ENCODE results near the gene PATJ. TPM values are rescaled to one million over a fixed set of nuclear protein-coding genes. Genes with fewer than 3 reads are reported as not detected.
"Not testable (repeated sequence)": the region's sequence is repeated elsewhere in the genome, so short reads cannot be mapped to it uniquely, and the experiment has no call there.

The PATJ gene
- total and polyA plus RNA-seq, 3 donors from 2014 or later = 12.9 to 44.5 (median 21.6) TPM

DNA sequence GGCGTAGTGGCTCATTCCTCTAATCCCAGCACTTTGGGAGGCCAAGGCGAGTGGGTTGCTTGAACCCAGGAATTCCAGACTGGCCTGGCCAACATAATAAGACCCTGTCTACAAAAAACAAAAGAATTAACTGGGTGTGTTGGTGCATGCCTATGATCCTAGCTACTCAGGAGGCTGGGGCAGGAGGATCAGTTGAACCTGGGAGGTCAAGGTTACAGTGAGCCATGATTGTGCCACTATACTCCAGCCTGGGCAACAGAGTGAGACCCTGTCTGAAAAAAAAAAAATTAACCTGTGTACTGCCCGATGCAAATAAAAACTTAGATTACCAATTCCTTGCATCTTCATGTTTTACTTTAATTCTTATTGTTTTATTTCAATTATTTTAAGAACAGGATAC lies 193.2 kb downstream of the PATJ start:
- Histone ChIP-seq H3K9me3 (no peaks in the 10 kb centered on the region), H3K36me3 (ENCODE audit: low read depth, missing control alignments) (no peaks in the 10 kb centered on the region), H3K4me3 (no peak overlapping the region), H3K27me3 (no peaks in the 10 kb centered on the region), H3K4me1 (no peaks in the 10 kb centered on the region), H3K27ac (no peak overlapping the region)
- intact Hi-C loops (cut with DNase I; ENCODE audit: low total_unique reads) = no loop called here
- 96% methylated on average over 3 of the region's 3 CpGs for WGBS, 2 donors
- TF ChIP-seq POLR2A (IDR thresholded peaks at IDR 0.05) = no peak
- TF ChIP-seq, protein P1, sequence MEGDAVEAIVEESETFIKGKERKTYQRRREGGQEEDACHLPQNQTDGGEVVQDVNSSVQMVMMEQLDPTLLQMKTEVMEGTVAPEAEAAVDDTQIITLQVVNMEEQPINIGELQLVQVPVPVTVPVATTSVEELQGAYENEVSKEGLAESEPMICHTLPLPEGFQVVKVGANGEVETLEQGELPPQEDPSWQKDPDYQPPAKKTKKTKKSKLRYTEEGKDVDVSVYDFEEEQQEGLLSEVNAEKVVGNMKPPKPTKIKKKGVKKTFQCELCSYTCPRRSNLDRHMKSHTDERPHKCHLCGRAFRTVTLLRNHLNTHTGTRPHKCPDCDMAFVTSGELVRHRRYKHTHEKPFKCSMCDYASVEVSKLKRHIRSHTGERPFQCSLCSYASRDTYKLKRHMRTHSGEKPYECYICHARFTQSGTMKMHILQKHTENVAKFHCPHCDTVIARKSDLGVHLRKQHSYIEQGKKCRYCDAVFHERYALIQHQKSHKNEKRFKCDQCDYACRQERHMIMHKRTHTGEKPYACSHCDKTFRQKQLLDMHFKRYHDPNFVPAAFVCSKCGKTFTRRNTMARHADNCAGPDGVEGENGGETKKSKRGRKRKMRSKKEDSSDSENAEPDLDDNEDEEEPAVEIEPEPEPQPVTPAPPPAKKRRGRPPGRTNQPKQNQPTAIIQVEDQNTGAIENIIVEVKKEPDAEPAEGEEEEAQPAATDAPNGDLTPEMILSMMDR (IDR thresholded peaks at IDR 0.05) = no peak
- DNase-seq = no peak

DNA sequence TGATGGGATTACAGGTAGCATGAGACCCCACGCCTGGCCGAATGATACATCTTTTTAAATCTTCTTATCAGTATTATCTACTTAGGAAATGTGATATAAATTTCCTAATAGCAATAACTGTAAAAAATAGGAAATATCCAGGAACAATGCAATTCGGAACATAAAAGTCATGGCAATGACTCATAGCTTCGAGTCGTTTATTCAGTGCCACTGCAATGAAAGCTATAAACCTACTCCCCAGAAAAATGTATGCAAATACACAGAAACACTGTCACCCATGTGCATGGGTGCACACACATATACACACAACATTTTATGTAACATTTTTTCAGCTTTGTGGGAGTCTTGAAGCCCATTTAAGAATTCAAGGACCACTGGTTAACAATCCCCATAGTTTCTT lies 194.6 kb downstream of the PATJ start:
- DNase-seq = no peak
- intact Hi-C loops (cut with DNase I; ENCODE audit: low total_unique reads) = no loop called here
- Histone ChIP-seq H3K36me3 (ENCODE audit: low read depth, missing control alignments) (no peaks in the 10 kb centered on the region), H3K9me3 (no peaks in the 10 kb centered on the region), H3K27me3 (no peaks in the 10 kb centered on the region), H3K4me1 (no peaks in the 10 kb centered on the region), H3K27ac (no peak overlapping the region), H3K4me3 (no peak overlapping the region)
- TF ChIP-seq POLR2A (IDR thresholded peaks at IDR 0.05) = no peak
- TF ChIP-seq, protein P1 (IDR thresholded peaks at IDR 0.05) = no peak
- WGBS, 2 donors = 82 to 87% methylated on average over 5 of the region's 5 CpGs

DNA sequence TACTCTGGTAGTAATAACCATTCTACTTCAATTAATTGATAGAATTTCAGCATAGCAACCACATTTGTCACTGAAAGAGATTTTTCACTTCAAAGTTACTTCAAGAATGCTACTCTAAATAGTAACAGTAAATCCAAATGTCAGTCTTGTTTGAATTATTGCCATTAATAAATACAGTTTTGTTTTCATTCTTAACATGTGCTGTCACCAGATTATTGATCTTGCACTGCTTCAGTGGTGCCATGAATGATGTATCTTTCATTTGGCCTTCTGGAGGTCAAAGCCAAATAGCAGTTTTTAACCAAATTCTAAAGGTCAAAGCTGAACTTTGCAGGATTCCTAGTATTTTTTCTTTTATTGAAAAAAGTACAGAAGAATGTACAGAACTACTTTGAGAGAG lies 199.5 kb downstream of the PATJ start:
- no peaks in the 10 kb centered on the region for H3K27me3 ChIP-seq
- DNase-seq = no peak
- no peaks in the 10 kb centered on the region for H3K36me3 ChIP-seq (ENCODE audit: low read depth, missing control alignments)
- no peak overlapping the region for H3K27ac ChIP-seq
- no peaks in the 10 kb centered on the region for H3K4me1 ChIP-seq
- TF ChIP-seq, protein P1 (IDR thresholded peaks at IDR 0.05) = no peak
- no peak for TF ChIP-seq POLR2A (IDR thresholded peaks at IDR 0.05)
- H3K4me3 ChIP-seq = no peak overlapping the region
- intact Hi-C loops (cut with DNase I; ENCODE audit: low total_unique reads) = no loop called here
- no peaks in the 10 kb centered on the region for H3K9me3 ChIP-seq

DNA sequence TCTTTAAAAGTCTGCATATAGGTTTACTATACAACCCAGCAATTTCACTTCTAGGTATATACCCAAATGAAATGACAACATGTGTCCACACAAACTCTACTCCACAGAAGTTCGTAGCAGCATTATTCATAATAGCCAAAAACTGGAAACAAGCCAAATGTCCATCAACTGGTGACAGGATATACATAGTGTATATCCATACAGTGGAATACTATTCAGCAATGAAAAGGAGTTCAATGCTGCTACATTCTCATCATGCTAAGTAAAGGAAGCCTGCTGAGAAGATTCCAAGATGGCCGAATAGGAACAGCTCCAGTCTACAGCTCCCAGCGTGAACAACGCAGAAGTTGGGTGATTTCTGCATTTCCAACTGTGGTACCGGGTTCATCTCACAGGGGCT lies 200.6 kb downstream of the PATJ start:
- intact Hi-C loops (cut with DNase I; ENCODE audit: low total_unique reads) = no loop called here
- no peaks in the 10 kb centered on the region for H3K36me3 ChIP-seq (ENCODE audit: low read depth, missing control alignments)
- no peaks in the 10 kb centered on the region for H3K4me1 ChIP-seq
- H3K9me3 ChIP-seq = no peaks in the 10 kb centered on the region
- no peak for TF ChIP-seq POLR2A (IDR thresholded peaks at IDR 0.05)
- TF ChIP-seq, protein P1 (IDR thresholded peaks at IDR 0.05) = no peak
- WGBS, 2 donors = 79 to 91% methylated on average over 5 of the region's 5 CpGs
- DNase-seq = no peak
- H3K4me3 ChIP-seq = no peak overlapping the region
- H3K27ac ChIP-seq = no peak overlapping the region
- H3K27me3 ChIP-seq = no peaks in the 10 kb centered on the region

DNA sequence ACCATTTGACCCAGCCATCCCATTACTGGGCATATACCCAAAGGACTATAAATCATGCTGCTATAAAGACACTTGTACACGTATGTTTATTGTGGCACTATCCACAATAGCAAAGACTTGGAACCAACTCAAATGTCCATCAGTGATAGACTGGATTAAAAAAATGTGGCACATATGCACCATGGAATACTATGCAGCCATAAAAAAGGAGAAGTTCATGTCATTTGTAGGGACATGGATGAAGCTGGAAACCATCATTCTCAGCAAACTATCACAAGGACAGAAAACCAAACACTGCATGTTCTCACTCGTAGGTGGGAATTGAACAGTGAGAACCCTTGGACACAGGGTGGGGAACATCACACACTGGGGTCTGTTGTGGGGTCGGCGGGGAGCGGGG lies 206.4 kb downstream of the PATJ start:
- H3K4me1 ChIP-seq; H3K4me3 ChIP-seq; H3K27ac ChIP-seq; intact Hi-C loops (cut with DNase I; ENCODE audit: low total_unique reads); H3K27me3 ChIP-seq; H3K9me3 ChIP-seq; DNase-seq; H3K36me3 ChIP-seq (ENCODE audit: low read depth, missing control alignments): not testable (repeated sequence)
- 69 to 92% methylated on average over 4 to 5 of the region's 5 CpGs for WGBS, 2 donors

Data from testis (tissue), 3 donors.